Measurements from ENCODE around the gene NCAN.

- TF ChIP-seq CTCF (conservative IDR thresholded peaks at IDR 0.05; ENCODE audit: low read length) (no peak), EZH2phosphoT487 (IDR thresholded peaks at IDR 0.05; ENCODE audit: borderline replicate concordance) (no peak)
Observed at GRCh38 chr19:19192910-19193423, 18.8 kb upstream of the NCAN start.
